Measurements from ENCODE around the gene C22orf39. TPM values are rescaled to one million over a fixed set of nuclear protein-coding genes. Genes with fewer than 3 reads are reported as not detected.

Gene C22orf39
- polyA plus RNA-seq, 1 experiment: 18.8 TPM

GRCh38 chr22:19478045-19478900, 30.8 kb upstream of the C22orf39 start:
- no peaks in the 10 kb centered on the region; the same call in 1 of the 2 replicates for H3K9me3 ChIP-seq (ENCODE audit: control insufficient read depth, insufficient read depth, low read length)
- no peaks in the 10 kb centered on the region for H3K27me3 ChIP-seq (ENCODE audit: control insufficient read depth, insufficient read depth, low read length)
- CTCF ChIA-PET: interaction anchor here (0.6 to 3.8 kb wide), 6 partner anchors 31 to 523 kb away, joined by 3 to 26 read pairs (median 5); partner anchors contain the start of genes C22orf39, ESS2 and SLC25A1
- POLR2A ChIA-PET: interaction anchor here (0.6 to 2.9 kb wide), 2 partner anchors 46 to 469 kb away, joined by 4 to 13 read pairs; partner anchors contain the start of genes HIRA and MRPL40
- no peak; the same call in 1 of the 2 replicates for TF ChIP-seq CTCF (IDR thresholded peaks at IDR 0.05; ENCODE audit: low read depth, low read length)
- DNase-seq (ENCODE audit: low read depth, low spot score): no peak
- peak overlapping the region; percentile 98 for H3K4me3 ChIP-seq (ENCODE audit: low read depth, low read length)
- H3K27ac ChIP-seq (ENCODE audit: low read depth, low read length): peak overlapping the region; percentile 99

- ChIA-PET POLR2A (interaction anchor here (0.7 to 2.9 kb wide), 2 partner anchors 45 to 334 kb away, joined by 3 to 13 read pairs; partner anchors contain the start of genes HIRA and MRPL40), CTCF (interaction anchor here (0.6 to 3.8 kb wide), 8 partner anchors 30 to 522 kb away, joined by 3 to 26 read pairs (median 4); partner anchors contain the start of genes C22orf39, ESS2 and SLC25A1)
- no peak for DNase-seq (ENCODE audit: low read depth, low spot score)
Observed at GRCh38 chr22:19477321-19478044, 30.0 kb upstream of the C22orf39 start.

DNA sequence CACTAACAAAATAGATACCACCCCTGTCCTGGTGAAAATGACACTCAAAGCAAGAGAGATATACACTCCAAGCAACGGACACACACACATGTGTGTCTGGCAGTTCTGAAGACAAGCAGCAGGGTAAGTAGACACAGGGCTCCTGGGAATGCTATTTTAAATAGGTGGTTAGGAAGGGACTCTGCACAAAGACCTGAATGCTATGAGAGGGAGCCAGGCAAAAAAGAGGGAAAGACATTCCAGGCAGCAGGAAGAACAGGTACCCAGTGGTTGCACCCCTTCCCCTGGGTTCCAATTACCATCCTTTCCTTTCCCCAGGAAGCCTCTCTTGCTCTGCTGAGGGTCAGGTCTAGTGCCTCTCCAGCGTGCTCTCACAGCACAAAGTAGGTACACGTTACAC, 28.5 kb upstream of the C22orf39 start:
- TF ChIP-seq CTCF (IDR thresholded peaks at IDR 0.05; ENCODE audit: low read depth, low read length): no peak
- Histone ChIP-seq H3K27me3 (ENCODE audit: control insufficient read depth, insufficient read depth, low read length) (no peaks in the 10 kb centered on the region), H3K4me3 (ENCODE audit: low read depth, low read length) (no peak overlapping the region), H3K27ac (ENCODE audit: low read depth, low read length) (no peak overlapping the region), H3K9me3 (ENCODE audit: control insufficient read depth, insufficient read depth, low read length) (no peaks in the 10 kb centered on the region; the same call in 1 of the 2 replicates)
- no peak for DNase-seq (ENCODE audit: low read depth, low spot score)
- POLR2A ChIA-PET: no interaction called here
- CTCF ChIA-PET: interaction anchor here (0.7 kb wide), 1 partner anchor 176 kb away, joined by 3 read pairs; no protein-coding TSS in a partner anchor

More at GRCh38 chr22:19477321-19478044, 30.0 kb upstream of the C22orf39 start:
- Histone ChIP-seq H3K9me3 (ENCODE audit: control insufficient read depth, insufficient read depth, low read length) (no peaks in the 10 kb centered on the region; the same call in 1 of the 2 replicates), H3K27me3 (ENCODE audit: control insufficient read depth, insufficient read depth, low read length) (no peaks in the 10 kb centered on the region), H3K27ac (ENCODE audit: low read depth, low read length) (peak overlapping the region; percentile 31), H3K4me3 (ENCODE audit: low read depth, low read length) (peak overlapping the region; percentile 98)
- TF ChIP-seq CTCF (IDR thresholded peaks at IDR 0.05; ENCODE audit: low read depth, low read length): peak; percentile 29; the same call in 1 of the 2 replicates

- DNase-seq (ENCODE audit: low read depth, low spot score): no peak
- ChIA-PET CTCF (interaction anchor here (1.1 to 2.9 kb wide), 5 partner anchors 10 to 180 kb away, joined by 3 to 10 read pairs (median 7); no protein-coding TSS in a partner anchor), POLR2A (no interaction called here)
- Histone ChIP-seq H3K27me3 (ENCODE audit: control insufficient read depth, insufficient read depth, low read length) (no peaks in the 10 kb centered on the region), H3K9me3 (ENCODE audit: control insufficient read depth, insufficient read depth, low read length) (no peaks in the 10 kb centered on the region; the same call in 1 of the 2 replicates), H3K27ac (ENCODE audit: low read depth, low read length) (no peak overlapping the region), H3K4me3 (ENCODE audit: low read depth, low read length) (no peak overlapping the region)
- TF ChIP-seq CTCF (IDR thresholded peaks at IDR 0.05; ENCODE audit: low read depth, low read length): no peak
Observed at GRCh38 chr22:19473578-19473977, 26.1 kb upstream of the C22orf39 start.

Measured in AG04450 (cell line).